GM12872 (cell line): ENCODE measurements around the gene ARL2BP.

Experiments
- CTCF ChIP-seq: IDR thresholded peaks from 3 replicates; pipeline ENCODE4 v1.5.1; 2011; ENCODE audit warnings: low read depth, mild to moderate bottlenecking, low read length, moderate library complexity; ENCODE audit not compliant: insufficient read depth

Gene ARL2BP

GRCh38 chr16:57244767-57245471, at the start of gene ARL2BP:
ARL2BP (plus strand) TSS chr16:57245259; CDS start chr16:57245368, 109 bp downstream.
- TF ChIP-seq CTCF: 0 out of 3 replicates have a peak, but pooled peaks have one; percentile 5

- TF ChIP-seq CTCF: no peak
Measured at GRCh38 chr16:57196286-57196685, 48.8 kb upstream of the ARL2BP start.

- no peak for TF ChIP-seq CTCF
Measured at GRCh38 chr16:57196753-57197152, 48.3 kb upstream of the ARL2BP start.

GRCh38 chr16:57202095-57202886, 42.8 kb upstream of the ARL2BP start:
- no peak for TF ChIP-seq CTCF

- no peak for TF ChIP-seq CTCF
Measured at GRCh38 chr16:57203451-57203850, 41.6 kb upstream of the ARL2BP start.

GRCh38 chr16:57204675-57205074, 40.4 kb upstream of the ARL2BP start:
- TF ChIP-seq CTCF: peak; percentile 27; the same call in 1 of the 3 replicates

GRCh38 chr16:57208926-57209325, 36.1 kb upstream of the ARL2BP start:
- TF ChIP-seq CTCF: no peak
